HG02798 (cell line): ENCODE data around the gene RBM20.
A peak's percentile ranks its signal among the peaks of the same experiment; 100 is the strongest.
"Not testable (repeated sequence)": the region's sequence is repeated elsewhere in the genome, so short reads cannot be mapped to it uniquely, and the experiment has no call there.

Source experiments
- ATAC-seq: cut with Tn5 transposase; IDR thresholded peaks from one replicate; pipeline ENCODE4 v1.9.1; 2021; ENCODE audit warnings: mild to moderate bottlenecking; ENCODE audit not compliant: unreplicated experiment, poor library complexity

RBM20 gene

GRCh38 chr10:110646417-110647135 lies 2.4 kb downstream of the RBM20 start:
- ATAC-seq, result no peak

GRCh38 chr10:110647136-110647430 lies 2.9 kb downstream of the RBM20 start:
- no peak for ATAC-seq

- no peak for ATAC-seq
Observed at GRCh38 chr10:110648692-110649346, 4.7 kb downstream of the RBM20 start.

GRCh38 chr10:110649347-110650264 lies 5.5 kb downstream of the RBM20 start:
- ATAC-seq, result no peak

- no peak for ATAC-seq
Observed at GRCh38 chr10:110650265-110650668, 6.1 kb downstream of the RBM20 start.

GRCh38 chr10:110651044-110651958 lies 7.2 kb downstream of the RBM20 start:
- ATAC-seq, result peak; percentile 58

- ATAC-seq, result no peak
Observed at GRCh38 chr10:110652475-110653118, 8.5 kb downstream of the RBM20 start.

- no peak for ATAC-seq
Observed at GRCh38 chr10:110655320-110655719, 11.2 kb downstream of the RBM20 start.

GRCh38 chr10:110656612-110657011 lies 12.5 kb downstream of the RBM20 start:
- ATAC-seq, result no peak

GRCh38 chr10:110657973-110658691 lies 14.0 kb downstream of the RBM20 start:
- no peak for ATAC-seq

- no peak for ATAC-seq
Observed at GRCh38 chr10:110659558-110659957, 15.4 kb downstream of the RBM20 start.

- ATAC-seq, result not testable (repeated sequence)
Observed at GRCh38 chr10:110660289-110660688, 16.2 kb downstream of the RBM20 start.

- no peak for ATAC-seq
Observed at GRCh38 chr10:110661292-110661691, 17.2 kb downstream of the RBM20 start.

- no peak for ATAC-seq
Observed at GRCh38 chr10:110664483-110665420, 20.6 kb downstream of the RBM20 start.

- ATAC-seq, result not testable (repeated sequence)
Observed at GRCh38 chr10:110666259-110666658, 22.1 kb downstream of the RBM20 start.

GRCh38 chr10:110666673-110667072 lies 22.5 kb downstream of the RBM20 start:
- no peak for ATAC-seq

GRCh38 chr10:110667620-110668343 lies 23.6 kb downstream of the RBM20 start:
- ATAC-seq, result no peak
